Liver (tissue), 9 donors: Measurements from ENCODE around the gene S100A1. TPM values are rescaled to one million over a fixed set of nuclear protein-coding genes. Genes with fewer than 3 reads are reported as not detected.
A peak's percentile ranks its signal among the peaks of the same experiment; 100 is the strongest.

Source experiments
- DNase-seq: peaks from one replicate; pipeline ENCODE4 v3.0.0-alpha.2; 2017; ENCODE audit warnings: low spot score
- H3K27ac ChIP-seq, 2 donors: one replicate each; pipeline ENCODE4 v1.7.0; 2013; ENCODE audit warnings: inconsistent platforms in 2 of 2, low read length in 2 of 2, control low read depth in 1 of 2, low read depth in 1 of 2, mild to moderate bottlenecking in 1 of 2
- H3K27me3 ChIP-seq, 4 donors: one replicate each; pipeline versions ENCODE4 v1.6.1 to v1.7.0; 2013; ENCODE audit warnings: low read length in 3 of 4, inconsistent platforms in 1 of 4, mild to moderate bottlenecking in 1 of 4, moderate library complexity in 1 of 4; ENCODE audit not compliant: control insufficient read depth in 4 of 4, insufficient read depth in 4 of 4
- H3K36me3 ChIP-seq, 4 donors: one replicate each; pipeline versions ENCODE4 v1.6.1 to v1.7.0; 2013; ENCODE audit warnings: low read length in 3 of 4, mild to moderate bottlenecking in 3 of 4, low read depth in 1 of 4, moderate library complexity in 1 of 4; ENCODE audit not compliant: control insufficient read depth in 4 of 4, insufficient read depth in 3 of 4
- H3K4me1 ChIP-seq, 4 donors: one replicate each; pipeline versions ENCODE4 v1.6.1 to v1.7.0; 2013; ENCODE audit warnings: low read length in 3 of 4, mild to moderate bottlenecking in 3 of 4, moderate library complexity in 1 of 4; ENCODE audit not compliant: control insufficient read depth in 4 of 4, insufficient read depth in 4 of 4
- H3K4me3 ChIP-seq, 3 donors: one replicate each; pipeline versions ENCODE4 v1.6.1 to v1.7.0; 2013; ENCODE audit warnings: low read length in 3 of 3, control low read depth in 1 of 3, low read depth in 1 of 3, mild to moderate bottlenecking in 1 of 3
- H3K9ac ChIP-seq, 2 donors: one replicate each; pipeline ENCODE4 v1.7.0; 2013; ENCODE audit warnings: low read length in 2 of 2, mild to moderate bottlenecking in 2 of 2, moderate library complexity in 2 of 2, control low read depth in 1 of 2, low read depth in 1 of 2
- H3K9me3 ChIP-seq, 4 donors: one replicate each; pipeline versions ENCODE4 v1.6.1 to v1.7.0; 2013; ENCODE audit warnings: low read length in 3 of 4; ENCODE audit not compliant: control insufficient read depth in 4 of 4
- EGR1 ChIP-seq, 2 donors: IDR thresholded peaks; 2 replicates each; pipeline ENCODE4 v1.6.1; 2016 to 2018; ENCODE audit warnings: antibody characterized with exemption in 2 of 2, low read depth in 2 of 2
- FOXA1 ChIP-seq: IDR thresholded peaks from 2 replicates; pipeline ENCODE4 v1.6.1; 2016; ENCODE audit warnings: antibody characterized with exemption
- FOXA2 ChIP-seq: IDR thresholded peaks from 2 replicates; pipeline ENCODE4 v1.6.1; 2016; ENCODE audit warnings: antibody characterized with exemption
- GABPA ChIP-seq, 2 donors: IDR thresholded peaks in 1 of 2; conservative IDR thresholded peaks in 1 of 2; 2 replicates each; pipeline ENCODE4 v1.6.1; 2016; ENCODE audit warnings: antibody characterized with exemption in 2 of 2, mild to moderate bottlenecking in 1 of 2, moderate library complexity in 1 of 2
- HNF4A ChIP-seq, 2 donors: conservative IDR thresholded peaks; 2 replicates each; pipeline ENCODE4 v1.6.1; 2016; ENCODE audit warnings: antibody characterized with exemption in 2 of 2, mild to moderate bottlenecking in 2 of 2
- HNF4G ChIP-seq: IDR thresholded peaks from 2 replicates; pipeline ENCODE4 v1.6.1; 2016; ENCODE audit warnings: antibody characterized with exemption
- JUND ChIP-seq, 2 donors: IDR thresholded peaks; 2 replicates each; pipeline ENCODE4 v1.6.1; 2016; ENCODE audit warnings: antibody characterized with exemption in 2 of 2
- NR2F2 ChIP-seq: IDR thresholded peaks from 2 replicates; pipeline ENCODE4 v1.6.1; 2016; ENCODE audit warnings: antibody characterized with exemption
- RAD21 ChIP-seq, 2 donors: IDR thresholded peaks; 2 replicates each; pipeline ENCODE4 v1.6.1; 2016; ENCODE audit warnings: antibody characterized with exemption in 2 of 2, mild to moderate bottlenecking in 2 of 2
- RXRA ChIP-seq, 2 donors: IDR thresholded peaks; 2 replicates each; pipeline ENCODE4 v1.6.1; 2017 to 2018; ENCODE audit warnings: antibody characterized with exemption in 2 of 2, mild to moderate bottlenecking in 1 of 2
- SP1 ChIP-seq: IDR thresholded peaks from 2 replicates; pipeline ENCODE4 v1.6.1; 2018; ENCODE audit warnings: antibody characterized with exemption, mild to moderate bottlenecking
- TAF1 ChIP-seq: conservative IDR thresholded peaks from 2 replicates; pipeline ENCODE4 v1.6.1; 2016; ENCODE audit warnings: antibody characterized with exemption, mild to moderate bottlenecking
- YY1 ChIP-seq: IDR thresholded peaks from 2 replicates; pipeline ENCODE4 v1.6.1; 2016; ENCODE audit warnings: antibody characterized with exemption, mild to moderate bottlenecking
- WGBS: extraction: QIAGEN DNeasy Blood & Tissue Kit; methylation state at CpG from one replicate; pipeline ENCODE4 v1.1.7; 2013; 5-methylcytosine and 5-hydroxymethylcytosine counted together
- polyA plus RNA-seq, 2 donors: library from polyadenylated mRNA; stranded (reverse) in 1 of 2; unstranded in 1 of 2; fragments of 200-250 nt in 1 of 2; fragments of >200 nt in 1 of 2; fragmentation: Nextera tagmentation in 1 of 2; extraction: Ambion mirVana in 1 of 2; gene quantifications; one replicate each; pipeline versions ENCODE4 v1.2.1 to v1.2.3, GENCODE V29; 2013 to 2015
- total RNA-seq, 2 donors: library from RNA; depleted of rRNA; stranded (reverse); fragments of >200 nt; gene quantifications; one replicate each; pipeline ENCODE4 v1.2.3, GENCODE V29; 2014
- TF ChIP-seq, protein P1 (sequence below): IDR thresholded peaks from 2 replicates; pipeline ENCODE4 v1.6.1; 2016; ENCODE audit warnings: antibody characterized with exemption
- TF ChIP-seq, protein P2 (sequence below): IDR thresholded peaks from 2 replicates; pipeline ENCODE4 v1.6.1; 2016; ENCODE audit warnings: antibody characterized with exemption
- TF ChIP-seq, protein P3 (sequence below): IDR thresholded peaks from 2 replicates; pipeline ENCODE4 v1.6.1; 2016; ENCODE audit warnings: antibody characterized with exemption
- TF ChIP-seq, protein P4 (sequence below): IDR thresholded peaks from 2 replicates; pipeline ENCODE4 v1.6.1; 2016; ENCODE audit warnings: antibody characterized with exemption, mild to moderate bottlenecking
- TF ChIP-seq, protein P5 (sequence below): fragments of 150-350 bp; IDR thresholded peaks from 2 replicates; pipeline ENCODE4 v1.5.1; 2017; ENCODE audit warnings: improper control_type of control experiment, low read depth, low read length; ENCODE audit not compliant: missing input control
- donor health status: healthy.
- donor health status: healthy.
- donor health status: healthy.
- donor health status: healthy.
- donor health status: healthy.

Gene S100A1
- total and polyA plus RNA-seq, 4 donors = 0.21 to 0.33 (median 0.29) TPM

DNA sequence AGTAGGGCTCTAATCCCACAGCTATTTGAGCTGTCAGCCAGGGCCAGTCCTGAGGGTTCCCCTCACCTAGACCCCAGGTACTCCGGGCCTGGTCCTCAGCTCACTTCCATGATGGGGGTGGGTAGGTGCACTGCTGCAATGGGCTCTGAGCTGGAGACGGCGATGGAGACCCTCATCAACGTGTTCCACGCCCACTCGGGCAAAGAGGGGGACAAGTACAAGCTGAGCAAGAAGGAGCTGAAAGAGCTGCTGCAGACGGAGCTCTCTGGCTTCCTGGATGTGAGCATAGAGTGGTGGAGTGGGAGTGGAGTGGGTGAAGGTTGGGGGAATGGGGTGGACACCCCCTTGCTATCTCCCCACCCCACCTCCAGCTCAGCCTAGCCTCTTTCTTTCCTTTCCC is 2.1 kb downstream of the S100A1 start:
- Histone ChIP-seq H3K36me3 (no peaks in the 10 kb centered on the region), H3K27ac (no peak overlapping the region), H3K9me3 (no peaks in the 10 kb centered on the region), H3K4me1 (peaks cover 12 to 31% (median 24%) of the 10 kb centered on the region in 4 donors), H3K9ac (no peak overlapping the region), H3K4me3 (no peak overlapping the region), H3K27me3 (no peaks in the 10 kb centered on the region)
- no peak for DNase-seq
- WGBS = 94% methylated on average over 7 of the region's 7 CpGs
- no peak for TF ChIP-seq FOXA1
- no peak for TF ChIP-seq HNF4A (conservative IDR thresholded peaks at IDR 0.05)

DNA sequence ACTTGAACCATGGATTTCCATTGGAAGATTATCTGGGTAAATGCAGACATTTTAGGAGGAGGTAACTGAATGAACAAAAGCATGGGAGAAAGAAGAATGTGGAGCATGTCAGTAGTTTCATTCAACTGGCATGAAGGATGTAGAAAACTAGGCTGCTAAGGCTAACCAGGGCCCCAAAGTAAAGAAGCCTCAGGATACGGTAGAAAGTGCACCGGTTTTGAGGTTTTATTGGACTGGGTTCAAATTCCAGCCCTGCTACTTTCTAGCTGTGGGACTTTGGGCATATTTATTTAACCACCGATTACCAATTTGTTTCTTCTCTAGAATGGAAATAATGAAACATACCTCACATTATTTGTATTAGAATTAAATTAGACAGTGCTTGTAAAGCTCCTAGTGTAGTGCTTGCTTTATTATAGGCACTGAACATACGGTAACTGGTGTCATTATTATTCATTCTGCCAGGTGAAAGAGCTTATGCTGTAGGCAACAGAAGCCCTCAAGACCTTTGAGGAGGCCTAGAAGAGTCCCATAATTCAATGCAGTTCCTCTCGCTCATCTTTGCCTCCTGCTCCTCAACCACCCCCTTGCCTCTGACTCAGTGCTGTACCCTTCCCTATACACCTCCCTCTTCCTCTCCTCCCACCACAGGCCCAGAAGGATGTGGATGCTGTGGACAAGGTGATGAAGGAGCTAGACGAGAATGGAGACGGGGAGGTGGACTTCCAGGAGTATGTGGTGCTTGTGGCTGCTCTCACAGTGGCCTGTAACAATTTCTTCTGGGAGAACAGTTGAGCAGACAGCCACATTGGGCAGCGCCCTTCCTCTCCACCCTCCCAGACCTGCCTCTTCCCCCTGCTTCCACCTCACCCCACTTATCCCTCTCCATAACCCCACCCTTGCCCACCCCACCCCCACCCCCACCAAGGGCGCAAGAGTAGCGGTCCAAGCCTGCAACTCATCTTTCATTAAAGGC is 3.1 kb downstream of the S100A1 start:
- Histone ChIP-seq H3K27me3 (no peaks in the 10 kb centered on the region), H3K36me3 (peaks cover 0 to 3% (median under 1%) of the 10 kb centered on the region in 4 donors), H3K9ac (no peak overlapping the region), H3K27ac (no peak overlapping the region), H3K4me3 (no peak overlapping the region), H3K9me3 (no peaks in the 10 kb centered on the region), H3K4me1 (peaks cover 15 to 32% (median 26%) of the 10 kb centered on the region in 4 donors)
- DNase-seq = no peak
- 72% methylated on average over 10 of the region's 10 CpGs for WGBS
- TF ChIP-seq HNF4A (conservative IDR thresholded peaks at IDR 0.05) (peak; percentile 95 to 96), EGR1 (IDR thresholded peaks at IDR 0.05; ENCODE audit: low read depth in 2 of 2) (peak in 1 of 2 donors; percentile 72), FOXA1 (peak; percentile 41), HNF4G (peak; percentile 71), RAD21 (IDR thresholded peaks at IDR 0.05) (no peak), NR2F2 (no peak), JUND (IDR thresholded peaks at IDR 0.05) (peak; percentile 46 to 77), SP1 (peak; percentile 82), RXRA (IDR thresholded peaks at IDR 0.05) (peak in 1 of 2 donors; percentile 18), YY1 (no peak), FOXA2 (peak; percentile 22), TAF1 (no peak), GABPA (IDR thresholded peaks at IDR 0.05 in 1 of 2, conservative IDR thresholded peaks at IDR 0.05 in 1 of 2) (no peak)
- TF ChIP-seq, protein P1, sequence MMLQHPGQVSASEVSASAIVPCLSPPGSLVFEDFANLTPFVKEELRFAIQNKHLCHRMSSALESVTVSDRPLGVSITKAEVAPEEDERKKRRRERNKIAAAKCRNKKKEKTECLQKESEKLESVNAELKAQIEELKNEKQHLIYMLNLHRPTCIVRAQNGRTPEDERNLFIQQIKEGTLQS = no peak
- TF ChIP-seq, protein P2, sequence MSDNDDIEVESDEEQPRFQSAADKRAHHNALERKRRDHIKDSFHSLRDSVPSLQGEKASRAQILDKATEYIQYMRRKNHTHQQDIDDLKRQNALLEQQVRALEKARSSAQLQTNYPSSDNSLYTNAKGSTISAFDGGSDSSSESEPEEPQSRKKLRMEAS = no peak
- TF ChIP-seq, protein P3, sequence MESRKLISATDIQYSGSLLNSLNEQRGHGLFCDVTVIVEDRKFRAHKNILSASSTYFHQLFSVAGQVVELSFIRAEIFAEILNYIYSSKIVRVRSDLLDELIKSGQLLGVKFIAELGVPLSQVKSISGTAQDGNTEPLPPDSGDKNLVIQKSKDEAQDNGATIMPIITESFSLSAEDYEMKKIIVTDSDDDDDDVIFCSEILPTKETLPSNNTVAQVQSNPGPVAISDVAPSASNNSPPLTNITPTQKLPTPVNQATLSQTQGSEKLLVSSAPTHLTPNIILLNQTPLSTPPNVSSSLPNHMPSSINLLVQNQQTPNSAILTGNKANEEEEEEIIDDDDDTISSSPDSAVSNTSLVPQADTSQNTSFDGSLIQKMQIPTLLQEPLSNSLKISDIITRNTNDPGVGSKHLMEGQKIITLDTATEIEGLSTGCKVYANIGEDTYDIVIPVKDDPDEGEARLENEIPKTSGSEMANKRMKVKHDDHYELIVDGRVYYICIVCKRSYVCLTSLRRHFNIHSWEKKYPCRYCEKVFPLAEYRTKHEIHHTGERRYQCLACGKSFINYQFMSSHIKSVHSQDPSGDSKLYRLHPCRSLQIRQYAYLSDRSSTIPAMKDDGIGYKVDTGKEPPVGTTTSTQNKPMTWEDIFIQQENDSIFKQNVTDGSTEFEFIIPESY = no peak
- TF ChIP-seq, protein P4, sequence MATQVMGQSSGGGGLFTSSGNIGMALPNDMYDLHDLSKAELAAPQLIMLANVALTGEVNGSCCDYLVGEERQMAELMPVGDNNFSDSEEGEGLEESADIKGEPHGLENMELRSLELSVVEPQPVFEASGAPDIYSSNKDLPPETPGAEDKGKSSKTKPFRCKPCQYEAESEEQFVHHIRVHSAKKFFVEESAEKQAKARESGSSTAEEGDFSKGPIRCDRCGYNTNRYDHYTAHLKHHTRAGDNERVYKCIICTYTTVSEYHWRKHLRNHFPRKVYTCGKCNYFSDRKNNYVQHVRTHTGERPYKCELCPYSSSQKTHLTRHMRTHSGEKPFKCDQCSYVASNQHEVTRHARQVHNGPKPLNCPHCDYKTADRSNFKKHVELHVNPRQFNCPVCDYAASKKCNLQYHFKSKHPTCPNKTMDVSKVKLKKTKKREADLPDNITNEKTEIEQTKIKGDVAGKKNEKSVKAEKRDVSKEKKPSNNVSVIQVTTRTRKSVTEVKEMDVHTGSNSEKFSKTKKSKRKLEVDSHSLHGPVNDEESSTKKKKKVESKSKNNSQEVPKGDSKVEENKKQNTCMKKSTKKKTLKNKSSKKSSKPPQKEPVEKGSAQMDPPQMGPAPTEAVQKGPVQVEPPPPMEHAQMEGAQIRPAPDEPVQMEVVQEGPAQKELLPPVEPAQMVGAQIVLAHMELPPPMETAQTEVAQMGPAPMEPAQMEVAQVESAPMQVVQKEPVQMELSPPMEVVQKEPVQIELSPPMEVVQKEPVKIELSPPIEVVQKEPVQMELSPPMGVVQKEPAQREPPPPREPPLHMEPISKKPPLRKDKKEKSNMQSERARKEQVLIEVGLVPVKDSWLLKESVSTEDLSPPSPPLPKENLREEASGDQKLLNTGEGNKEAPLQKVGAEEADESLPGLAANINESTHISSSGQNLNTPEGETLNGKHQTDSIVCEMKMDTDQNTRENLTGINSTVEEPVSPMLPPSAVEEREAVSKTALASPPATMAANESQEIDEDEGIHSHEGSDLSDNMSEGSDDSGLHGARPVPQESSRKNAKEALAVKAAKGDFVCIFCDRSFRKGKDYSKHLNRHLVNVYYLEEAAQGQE = no peak
- TF ChIP-seq, protein P5, sequence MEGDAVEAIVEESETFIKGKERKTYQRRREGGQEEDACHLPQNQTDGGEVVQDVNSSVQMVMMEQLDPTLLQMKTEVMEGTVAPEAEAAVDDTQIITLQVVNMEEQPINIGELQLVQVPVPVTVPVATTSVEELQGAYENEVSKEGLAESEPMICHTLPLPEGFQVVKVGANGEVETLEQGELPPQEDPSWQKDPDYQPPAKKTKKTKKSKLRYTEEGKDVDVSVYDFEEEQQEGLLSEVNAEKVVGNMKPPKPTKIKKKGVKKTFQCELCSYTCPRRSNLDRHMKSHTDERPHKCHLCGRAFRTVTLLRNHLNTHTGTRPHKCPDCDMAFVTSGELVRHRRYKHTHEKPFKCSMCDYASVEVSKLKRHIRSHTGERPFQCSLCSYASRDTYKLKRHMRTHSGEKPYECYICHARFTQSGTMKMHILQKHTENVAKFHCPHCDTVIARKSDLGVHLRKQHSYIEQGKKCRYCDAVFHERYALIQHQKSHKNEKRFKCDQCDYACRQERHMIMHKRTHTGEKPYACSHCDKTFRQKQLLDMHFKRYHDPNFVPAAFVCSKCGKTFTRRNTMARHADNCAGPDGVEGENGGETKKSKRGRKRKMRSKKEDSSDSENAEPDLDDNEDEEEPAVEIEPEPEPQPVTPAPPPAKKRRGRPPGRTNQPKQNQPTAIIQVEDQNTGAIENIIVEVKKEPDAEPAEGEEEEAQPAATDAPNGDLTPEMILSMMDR = no peak
